Measurements from ENCODE around the gene METTL15.

- TF ChIP-seq, protein P1, sequence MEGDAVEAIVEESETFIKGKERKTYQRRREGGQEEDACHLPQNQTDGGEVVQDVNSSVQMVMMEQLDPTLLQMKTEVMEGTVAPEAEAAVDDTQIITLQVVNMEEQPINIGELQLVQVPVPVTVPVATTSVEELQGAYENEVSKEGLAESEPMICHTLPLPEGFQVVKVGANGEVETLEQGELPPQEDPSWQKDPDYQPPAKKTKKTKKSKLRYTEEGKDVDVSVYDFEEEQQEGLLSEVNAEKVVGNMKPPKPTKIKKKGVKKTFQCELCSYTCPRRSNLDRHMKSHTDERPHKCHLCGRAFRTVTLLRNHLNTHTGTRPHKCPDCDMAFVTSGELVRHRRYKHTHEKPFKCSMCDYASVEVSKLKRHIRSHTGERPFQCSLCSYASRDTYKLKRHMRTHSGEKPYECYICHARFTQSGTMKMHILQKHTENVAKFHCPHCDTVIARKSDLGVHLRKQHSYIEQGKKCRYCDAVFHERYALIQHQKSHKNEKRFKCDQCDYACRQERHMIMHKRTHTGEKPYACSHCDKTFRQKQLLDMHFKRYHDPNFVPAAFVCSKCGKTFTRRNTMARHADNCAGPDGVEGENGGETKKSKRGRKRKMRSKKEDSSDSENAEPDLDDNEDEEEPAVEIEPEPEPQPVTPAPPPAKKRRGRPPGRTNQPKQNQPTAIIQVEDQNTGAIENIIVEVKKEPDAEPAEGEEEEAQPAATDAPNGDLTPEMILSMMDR (IDR thresholded peaks at IDR 0.05; ENCODE audit: low read length) = no peak
- no peak for TF ChIP-seq EZH2 (IDR thresholded peaks at IDR 0.05; ENCODE audit: borderline replicate concordance, low read length)
Observed at GRCh38 chr11:28114731-28115130, 6.5 kb downstream of the METTL15 start.

Data from OCI-LY1 (cell line).